Stimulated activated CD8-positive, alpha-beta memory T cell treated with anti-CD3 and anti-CD28 coated beads, Interleukin-4, amount 100 ng/mL, for 48 hours (primary cell): ENCODE data around the gene SNX15.
A peak's percentile ranks its signal among the peaks of the same experiment; 100 is the strongest.
"Not testable (repeated sequence)": the region's sequence is repeated elsewhere in the genome, so short reads cannot be mapped to it uniquely, and the experiment has no call there.

ENCODE experiments used
- DNase-seq: peaks from one replicate; pipeline ENCODE4 v3.0.0-alpha.2; 2020

SNX15 gene

GRCh38 chr11:65017937-65018336 lies 9.3 kb upstream of the SNX15 start:
- DNase-seq, result no peak

- DNase-seq, result no peak
Measured at GRCh38 chr11:65019824-65020223, 7.4 kb upstream of the SNX15 start.

GRCh38 chr11:65021003-65021402 lies 6.2 kb upstream of the SNX15 start:
- no peak for DNase-seq

- no peak for DNase-seq
Measured at GRCh38 chr11:65021509-65021908, 5.7 kb upstream of the SNX15 start.

- DNase-seq, result not testable (repeated sequence)
Measured at GRCh38 chr11:65023502-65023901, 3.7 kb upstream of the SNX15 start.

GRCh38 chr11:65026810-65027209 lies 429 bp upstream of the SNX15 start:
- no peak for DNase-seq

- no peak for DNase-seq
Measured at GRCh38 chr11:65032216-65032615, 5.0 kb downstream of the SNX15 start.

- no peak for DNase-seq
Measured at GRCh38 chr11:65034423-65034822, 7.2 kb downstream of the SNX15 start.

- no peak for DNase-seq
Measured at GRCh38 chr11:65035579-65035978, 8.3 kb downstream of the SNX15 start.

- no peak for DNase-seq
Measured at GRCh38 chr11:65036931-65037330, 9.7 kb downstream of the SNX15 start.

GRCh38 chr11:65040520-65040846 lies 13.2 kb downstream of the SNX15 start:
- DNase-seq, result no peak

GRCh38 chr11:65040847-65041622 lies 13.8 kb downstream of the SNX15 start, which contains the start of gene SAC3D1:
TSS of gene SAC3D1 (plus strand) at chr11:65041210. CDS start at chr11:65041293, 83 bp downstream.
- peak; percentile 91 for DNase-seq

- no peak for DNase-seq
Measured at GRCh38 chr11:65042891-65043290, 15.7 kb downstream of the SNX15 start.

GRCh38 chr11:65043881-65044501 lies 16.8 kb downstream of the SNX15 start:
- no peak for DNase-seq

- DNase-seq, result no peak
Measured at GRCh38 chr11:65045061-65045460, 17.8 kb downstream of the SNX15 start.

GRCh38 chr11:65045728-65046127 lies 18.5 kb downstream of the SNX15 start:
- DNase-seq, result no peak

- peak; percentile 51 for DNase-seq
Measured at GRCh38 chr11:65047581-65048422, 20.6 kb downstream of the SNX15 start.

- no peak for DNase-seq
Measured at GRCh38 chr11:65051398-65051858, 24.2 kb downstream of the SNX15 start.

- no peak for DNase-seq
Measured at GRCh38 chr11:65053827-65054508, 26.7 kb downstream of the SNX15 start.

GRCh38 chr11:65055538-65055937 lies 28.3 kb downstream of the SNX15 start:
- no peak for DNase-seq

- DNase-seq, result no peak
Measured at GRCh38 chr11:65056999-65057398, 29.8 kb downstream of the SNX15 start.

GRCh38 chr11:65057526-65057925 lies 30.3 kb downstream of the SNX15 start:
- DNase-seq, result no peak

GRCh38 chr11:65058012-65058411 lies 30.8 kb downstream of the SNX15 start:
- DNase-seq, result no peak
